Kidney (tissue), 14 donors: ENCODE data around the gene CKS1B. TPM values are rescaled to one million over a fixed set of nuclear protein-coding genes. Genes with fewer than 3 reads are reported as not detected.

ENCODE experiments used
- DNase-seq, 5 donors: peaks; one replicate each; pipeline ENCODE4 v3.0.0-alpha.2; 2013 to 2020
- FAIRE-seq: peaks from 2 replicates; lab custom pipeline; 2012; peaks lifted over from hg19 to GRCh38; lab: Jason Lieb, UNC
- H3K27ac ChIP-seq, 2 donors: one replicate each; pipeline ENCODE4 v1.7.0; 2013; ENCODE audit warnings: low read depth in 2 of 2, low read length in 2 of 2, inconsistent platforms in 1 of 2
- H3K27me3 ChIP-seq: one replicate; pipeline ENCODE4 v1.7.1; 2013; ENCODE audit warnings: low read length, inconsistent platforms; ENCODE audit not compliant: control insufficient read depth, insufficient read depth
- H3K36me3 ChIP-seq, 3 donors: one replicate each; pipeline versions ENCODE4 v1.7.0 to v1.7.1; 2013; ENCODE audit warnings: low read length in 3 of 3, control low read depth in 1 of 3, inconsistent platforms in 1 of 3; ENCODE audit not compliant: insufficient read depth in 3 of 3, control insufficient read depth in 2 of 3
- H3K4me1 ChIP-seq, 3 donors: one replicate each; pipeline versions ENCODE4 v1.7.0 to v1.7.1; 2013; ENCODE audit warnings: low read length in 3 of 3, inconsistent platforms in 1 of 3, low read depth in 1 of 3; ENCODE audit not compliant: control insufficient read depth in 2 of 3, insufficient read depth in 2 of 3
- H3K4me3 ChIP-seq, 3 donors: one replicate each; pipeline versions ENCODE4 v1.7.0 to v1.8.1; 2013; ENCODE audit warnings: low read length in 3 of 3, control low read depth in 1 of 3, inconsistent platforms in 1 of 3
- H3K9ac ChIP-seq, 3 donors: one replicate each; pipeline versions ENCODE4 v1.7.0 to v1.7.1; 2013; ENCODE audit warnings: low read length in 3 of 3, control low read depth in 1 of 3, inconsistent platforms in 1 of 3
- H3K9me3 ChIP-seq, 3 donors: one replicate each; pipeline versions ENCODE4 v1.7.0 to v1.7.1; 2013; ENCODE audit warnings: low read length in 3 of 3, control low read depth in 1 of 3, inconsistent platforms in 1 of 3; ENCODE audit not compliant: control insufficient read depth in 2 of 3, insufficient read depth in 1 of 3
- CTCF ChIP-seq: IDR thresholded peaks from 3 replicates; pipeline ENCODE4 v1.5.1; 2012; ENCODE audit warnings: mild to moderate bottlenecking, moderate library complexity, borderline replicate concordance; ENCODE audit not compliant: insufficient read depth; ENCODE audit errors: extremely low read depth
- intact Hi-C: fragments of 100-400 bp; cut with DNase I; formaldehyde crosslinking; loops from one replicate; pipeline ENCODE4 v1.11.1; 2022
- polyA plus RNA-seq: library from polyadenylated mRNA; stranded (reverse); fragments of 350-450 nt; fragmentation: Illumina TruSeq; extraction: RNeasy Lipid Tissue Mini Kit (QIAGEN cat#74804); gene quantifications from one replicate; pipeline ENCODE4 v1.2.3, GENCODE V29; 2014; ENCODE audit warnings: low read depth, low replicate concordance; ENCODE audit not compliant: insufficient read depth
- total RNA-seq: library from RNA; stranded (reverse); fragmentation: NEBNext Ultra II Directional; extraction: Animal tissue kit (Norgen Biotek cat#: 25700); gene quantifications from one replicate; pipeline ENCODE4 v1.2.1, GENCODE V29; 2021
- donor health status: control.
- donor health status: control.
- donor health status: control.
- donor health status: control.
- donor health status: control.
- donor health status: DM: yes; HTN: yes; CAD: no.
- donor health status: Normal renal cell carcinoma (clear cell type).

CKS1B gene
- total and polyA plus RNA-seq, 2 donors from 2014 or later, result 23.1 to 43.1 TPM

DNA sequence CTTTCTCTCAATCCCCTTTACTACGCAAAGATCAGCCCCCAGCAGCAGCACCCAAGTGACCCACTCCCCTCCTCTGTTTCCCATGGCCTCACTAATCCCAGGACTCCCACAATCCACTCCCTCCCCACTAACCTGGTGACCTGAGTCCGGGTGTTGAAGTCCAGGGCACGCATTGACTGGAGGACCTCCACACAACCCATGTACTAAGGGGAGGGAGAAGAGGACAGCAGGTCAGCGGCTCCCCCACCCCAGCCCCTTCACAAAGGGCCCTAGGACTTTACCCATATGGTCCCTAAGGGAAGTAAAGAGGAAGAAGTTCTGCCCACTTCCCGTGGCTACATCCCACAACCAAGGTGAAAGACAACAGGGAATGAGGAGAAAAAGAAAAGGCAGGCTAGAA, 5.2 kb upstream of the CKS1B start:
- DNase-seq (peak in 1 of 5 donors; percentile 58), FAIRE-seq (no peak)
- H3K9me3 ChIP-seq, result no peaks in the 10 kb centered on the region
- peaks cover 7 to 24% (median 23%) of the 10 kb centered on the region in 3 donors for H3K4me1 ChIP-seq
- no peak for TF ChIP-seq CTCF
- intact Hi-C loops, result no loop called here
- H3K9ac ChIP-seq, result peak overlapping the region in 2 of 3 donors; percentile 45 to 78
- peak overlapping the region; percentile 41 to 44 for H3K27ac ChIP-seq
- no peak overlapping the region for H3K4me3 ChIP-seq
- no peaks in the 10 kb centered on the region for H3K27me3 ChIP-seq
- H3K36me3 ChIP-seq, result peaks cover 3 to 34% (median 26%) of the 10 kb centered on the region in 3 donors

- Histone ChIP-seq H3K4me3 (peak overlapping the region; percentile 16 to 42 (median 42)), H3K9me3 (no peaks in the 10 kb centered on the region), H3K27me3 (no peaks in the 10 kb centered on the region), H3K27ac (peak overlapping the region; percentile 95 to 98), H3K4me1 (peaks cover 7 to 24% (median 23%) of the 10 kb centered on the region in 3 donors), H3K9ac (peak overlapping the region in 2 of 3 donors; percentile 51 to 78), H3K36me3 (peaks cover 3 to 30% (median 22%) of the 10 kb centered on the region in 3 donors)
- intact Hi-C loops, result no loop called here
- TF ChIP-seq CTCF, result no peak
- no peak for FAIRE-seq
- peak in 4 of 5 donors; percentile 17 to 84 (median 64) for DNase-seq
Observed at GRCh38 chr1:154969860-154970452, 4.5 kb upstream of the CKS1B start.

DNA sequence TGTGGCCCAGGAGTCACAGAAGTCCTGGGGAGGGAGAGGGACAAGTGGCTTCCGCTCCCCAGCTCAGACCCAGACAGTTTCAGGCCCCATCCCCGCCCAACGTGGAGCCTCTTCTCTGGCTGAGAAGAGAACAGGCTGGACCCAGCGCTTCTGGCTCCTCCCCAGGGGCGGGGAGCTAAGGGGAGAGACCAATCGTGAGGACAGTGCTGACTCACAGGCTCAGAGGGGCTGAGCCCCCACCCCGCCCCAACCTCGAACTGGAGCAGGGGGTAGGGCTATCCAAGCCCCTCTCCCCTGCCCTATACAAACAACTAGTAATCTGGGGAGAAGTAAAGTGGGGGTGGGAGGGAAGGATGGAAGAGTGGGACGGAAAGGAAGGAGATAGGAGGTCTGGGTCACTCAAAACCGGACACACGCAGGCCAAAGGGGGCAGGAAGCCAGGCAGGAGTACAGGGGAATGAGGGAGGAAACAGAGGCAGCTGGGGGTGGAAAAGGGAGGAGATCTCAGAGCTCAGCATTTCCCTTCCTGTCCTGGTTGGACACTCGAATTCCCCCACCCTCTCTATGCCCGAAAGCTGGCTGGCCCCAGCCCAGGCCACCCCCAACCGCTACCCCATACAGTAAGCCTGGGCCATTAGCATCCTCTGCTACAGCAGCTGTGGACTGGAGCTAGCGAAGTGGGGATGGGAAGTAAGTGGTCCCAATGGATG, 3.7 kb upstream of the CKS1B start, which contains the start of gene SHC1:
Gene SHC1, minus strand, starts transcription at position 117 of the 710 bp plus-strand sequence. CDS start 221 bp downstream, outside the sequence.
- DNase-seq (peak; percentile 85 to 98 (median 93)), FAIRE-seq (no peak)
- peaks cover 7 to 24% (median 23%) of the 10 kb centered on the region in 3 donors for H3K4me1 ChIP-seq
- intact Hi-C loops, result no loop called here
- no peaks in the 10 kb centered on the region for H3K9me3 ChIP-seq
- peaks cover 0 to 25% (median 19%) of the 10 kb centered on the region in 3 donors for H3K36me3 ChIP-seq
- peak within 1 kb of the TSS; percentile 95 to 98 for H3K27ac ChIP-seq
- H3K9ac ChIP-seq, result peak within 1 kb of the TSS in 2 of 3 donors; percentile 52 to 78
- peak within 1 kb of the TSS; percentile 42 for H3K4me3 ChIP-seq
- no peak for TF ChIP-seq CTCF
- no peaks in the 10 kb centered on the region for H3K27me3 ChIP-seq
